ENCODE data around the gene OSGIN1.

OSGIN1 gene

GRCh38 chr16:84007520-84007919 lies 54.5 kb downstream of the OSGIN1 start:
- no peak for DNase-seq

GRCh38 chr16:84007965-84008364 lies 54.9 kb downstream of the OSGIN1 start:
- no peak for DNase-seq

- no peak for DNase-seq
These were observed 56.2 kb downstream of the OSGIN1 start for GRCh38 chr16:84009282-84009681.

GRCh38 chr16:84013787-84014569 lies 60.9 kb downstream of the OSGIN1 start:
- peak; percentile 61 to 70 for DNase-seq

- no peak for DNase-seq
These were observed 61.7 kb downstream of the OSGIN1 start for GRCh38 chr16:84014570-84015327.

GRCh38 chr16:84015399-84015798 lies 62.4 kb downstream of the OSGIN1 start:
- DNase-seq = no peak
